ENCODE data around the gene HSF2BP. TPM values are rescaled to one million over a fixed set of nuclear protein-coding genes. Genes with fewer than 3 reads are reported as not detected.

HSF2BP gene
- polyA plus RNA-seq, 1 of the 3 experiments (the other 2 are of a cell fraction), result 1.1 TPM

GRCh38 chr21:43591571-43591970 lies 67.7 kb downstream of the HSF2BP start:
- no peak for DNase-seq
- no peaks in the 10 kb centered on the region for H3K9me2 ChIP-seq
- no peak overlapping the region; the same call in 1 of the 2 replicates for H3K9ac ChIP-seq
- WGBS (ENCODE audit: low lambda C conversion rate), result 55% methylated on average over 2 of the region's 2 CpGs
- ChIA-PET CTCF (interaction anchor here (1.2 kb wide), 1 partner anchor 20 kb away, joined by 6 read pairs; no protein-coding TSS in a partner anchor), POLR2A (no interaction called here)
- no peak overlapping the region for H3K4me3 ChIP-seq (ENCODE audit: low read depth in 2 of 2, low read length in 1 of 2)
- H3F3A ChIP-seq (replicated peaks; ENCODE audit: insufficient read depth), result peaks cover 18% of the 10 kb centered on the region
- no peaks in the 10 kb centered on the region for H3K36me3 ChIP-seq (replicated peaks in 1 of 2; ENCODE audit: control insufficient read depth in 1 of 2, insufficient read depth in 2 of 2, low read length in 1 of 2)
- peak overlapping the region; percentile 47; the same call in 1 of the 2 replicates for H2AFZ ChIP-seq (ENCODE audit: low read depth)
- no peaks in the 10 kb centered on the region for H3K79me2 ChIP-seq (ENCODE audit: insufficient read depth)
- H4K20me1 ChIP-seq (ENCODE audit: insufficient read depth), result no peaks in the 10 kb centered on the region
- no peak overlapping the region for H3K4me2 ChIP-seq
- H3K27ac ChIP-seq (ENCODE audit: low read depth in 2 of 2, low read length in 1 of 2), result peak overlapping the region in 1 of 2 experiments; percentile 68; a peak in 2 of 4 replicates
- TF ChIP-seq SMC3 (IDR thresholded peaks at IDR 0.05; ENCODE audit: low read depth, low read length) (no peak), TCF12 (IDR thresholded peaks at IDR 0.05) (peak; percentile 55), PBX3 (IDR thresholded peaks at IDR 0.05) (peak; percentile 36; the same call in 1 of the 2 replicates), RXRA (IDR thresholded peaks at IDR 0.05; ENCODE audit: borderline replicate concordance, low read depth) (peak; percentile 71; the same call in 1 of the 2 replicates), ZBTB33 (IDR thresholded peaks at IDR 0.05; ENCODE audit: borderline replicate concordance, low read depth) (no peak), SIN3A (IDR thresholded peaks at IDR 0.05; ENCODE audit: borderline replicate concordance, low read depth, low read length) (no peak), MEF2A (IDR thresholded peaks at IDR 0.05; ENCODE audit: borderline replicate concordance, low read depth) (no peak), JUND (IDR thresholded peaks at IDR 0.05) (0 out of 2 replicates have a peak, but pooled peaks have one; percentile 31), FOSL2 (IDR thresholded peaks at IDR 0.05; ENCODE audit: borderline replicate concordance, low read depth) (peak; percentile 45; the same call in 1 of the 2 replicates)
- H3K27me3 ChIP-seq (ENCODE audit: insufficient read depth), result no peaks in the 10 kb centered on the region
- no peaks in the 10 kb centered on the region for H3K9me3 ChIP-seq
- peaks cover 0 to 34% of the 10 kb centered on the region in 2 experiments; a peak in 3 of 4 replicates for H3K4me1 ChIP-seq (ENCODE audit: control insufficient read depth in 1 of 2, insufficient read depth in 2 of 2, low read depth in 1 of 2, low read length in 1 of 2)

- POLR2A ChIA-PET, result no interaction called here
- Histone ChIP-seq H3K79me2 (ENCODE audit: insufficient read depth) (no peaks in the 10 kb centered on the region), H3K27me3 (ENCODE audit: insufficient read depth) (no peaks in the 10 kb centered on the region), H4K20me1 (ENCODE audit: insufficient read depth) (no peaks in the 10 kb centered on the region), H3K9me3 (no peaks in the 10 kb centered on the region), H3K4me1 (ENCODE audit: control insufficient read depth in 1 of 2, insufficient read depth in 2 of 2, low read depth in 1 of 2, low read length in 1 of 2) (peaks cover 0 to 43% of the 10 kb centered on the region in 2 experiments; a peak in 3 of 4 replicates), H3K27ac (ENCODE audit: low read depth in 2 of 2, low read length in 1 of 2) (peak overlapping the region in 1 of 2 experiments; percentile 68; a peak in 2 of 4 replicates), H2AFZ (ENCODE audit: low read depth) (no peak overlapping the region), H3K4me2 (0 out of 2 replicates have a peak overlapping the region, but pooled peaks have one; percentile 8), H3K9me2 (no peaks in the 10 kb centered on the region), H3K36me3 (replicated peaks in 1 of 2; ENCODE audit: control insufficient read depth in 1 of 2, insufficient read depth in 2 of 2, low read length in 1 of 2) (no peaks in the 10 kb centered on the region), H3K9ac (peak overlapping the region; percentile 7; the same call in 1 of the 2 replicates), H3K4me3 (ENCODE audit: low read depth in 2 of 2, low read length in 1 of 2) (no peak overlapping the region), H3F3A (replicated peaks; ENCODE audit: insufficient read depth) (peaks cover 24% of the 10 kb centered on the region)
- TF ChIP-seq TCF12 (IDR thresholded peaks at IDR 0.05) (0 out of 2 replicates have a peak, but pooled peaks have one; percentile 18), ZBTB33 (IDR thresholded peaks at IDR 0.05; ENCODE audit: borderline replicate concordance, low read depth) (no peak)
- DNase-seq, result no peak
- CTCF ChIA-PET, result no interaction called here
- 69% methylated on average over 2 of the region's 2 CpGs for WGBS (ENCODE audit: low lambda C conversion rate)
Observed at GRCh38 chr21:43590194-43590593, 69.1 kb downstream of the HSF2BP start.
